Ovary (tissue), 9 donors: Measurements from ENCODE around the gene AUTS2. TPM values are rescaled to one million over a fixed set of nuclear protein-coding genes. Genes with fewer than 3 reads are reported as not detected.

Source experiments
- DNase-seq, 5 donors: peaks; one replicate each; pipeline ENCODE4 v3.0.0-alpha.2; 2019 to 2020
- H3K27ac ChIP-seq, 2 donors: fragments of 200-600 bp; one replicate each; pipeline versions ENCODE4 v1.5.1 to v1.8.0; 2019 to 2022
- H3K27me3 ChIP-seq: fragments of 200-600 bp; one replicate; pipeline ENCODE4 v1.8.0; 2022
- H3K36me3 ChIP-seq: fragments of 200-600 bp; sonication (generic); one replicate; pipeline ENCODE4 v1.5.1; 2019
- H3K4me1 ChIP-seq: one replicate; pipeline ENCODE4 v1.8.1; 2013; ENCODE audit warnings: mild to moderate bottlenecking, moderate library complexity; ENCODE audit not compliant: insufficient read depth
- H3K4me3 ChIP-seq: fragments of 200-600 bp; sonication (generic); one replicate; pipeline ENCODE4 v1.5.1; 2017
- H3K9me3 ChIP-seq, 2 donors: fragments of 200-600 bp in 1 of 2; sonication (generic) in 1 of 2; one replicate each; pipeline versions ENCODE4 v1.5.1 to v1.8.1; 2013 to 2019; ENCODE audit warnings: mild to moderate bottlenecking in 1 of 2, moderate library complexity in 1 of 2
- EP300 ChIP-seq: sonication (generic); formaldehyde crosslinking; IDR thresholded peaks from one replicate; pipeline ENCODE4 v1.6.1; 2017; ENCODE audit warnings: antibody characterized with exemption
- POLR2A ChIP-seq: fragments of 450-650 bp; IDR thresholded peaks from one replicate; pipeline ENCODE4 v1.6.1; 2017; ENCODE audit warnings: antibody characterized with exemption, mild to moderate bottlenecking, moderate library complexity
- WGBS, 3 donors: extraction: QIAGEN DNeasy Blood & Tissue Kit in 1 of 3; methylation state at CpG; one replicate each; pipeline versions ENCODE4 v1.1.5 to v1.1.7; 2013 to 2017; 5-methylcytosine and 5-hydroxymethylcytosine counted together
- intact Hi-C, 4 donors: fragments of 100-400 bp; cut with DNase I; formaldehyde crosslinking; loops; one replicate each; pipeline versions ENCODE4 v1.11.0 to v1.15.1; 2022 to 2023
- polyA plus RNA-seq, 2 donors: library from polyadenylated mRNA; stranded (reverse); fragments of 200-250 nt in 1 of 2; fragments of 350-450 nt in 1 of 2; fragmentation: Illumina TruSeq in 1 of 2; extraction: RNeasy Lipid Tissue Mini Kit (QIAGEN cat#74804) in 1 of 2; gene quantifications; one replicate each; pipeline ENCODE4 v1.2.3, GENCODE V29; 2013 to 2014
- total RNA-seq, 7 donors: library from RNA; depleted of rRNA in 2 of 7; stranded (reverse); fragments of >200 nt in 2 of 7; fragmentation: NEBNext Ultra II Directional in 3 of 7; extraction: Animal tissue kit (Norgen Biotek cat#: 25700) in 3 of 7; gene quantifications; one replicate each; pipeline versions ENCODE4 v1.1.0 to v1.2.4, GENCODE V29; 2016 to 2023
- TF ChIP-seq, protein P1 (sequence below), 3 donors: fragments of 450-650 bp in 2 of 3; fragments of 200-600 bp in 1 of 3; IDR thresholded peaks; one replicate each; pipeline versions ENCODE4 v1.5.1 to v1.8.0; 2016 to 2022; ENCODE audit warnings: antibody characterized with exemption in 3 of 3, mild to moderate bottlenecking in 1 of 3
- donor health status: DM: no; HTN: no; CAD: no; lungs with moderate emphysema.
- donor health status: DM: no; HTN: no; CAD: no.
- donor health status: Bipolar disorder and iron deficiency.
- donor health status: DM: yes; HTN: yes; CAD: no.
- donor health status: DM: no; HTN: no; CAD: no.
- donor health status: DM: yes; HTN: yes; CAD: no.

AUTS2 gene
- total and polyA plus RNA-seq, 9 donors, result 18.3 to 60.9 (median 44.9) TPM

DNA sequence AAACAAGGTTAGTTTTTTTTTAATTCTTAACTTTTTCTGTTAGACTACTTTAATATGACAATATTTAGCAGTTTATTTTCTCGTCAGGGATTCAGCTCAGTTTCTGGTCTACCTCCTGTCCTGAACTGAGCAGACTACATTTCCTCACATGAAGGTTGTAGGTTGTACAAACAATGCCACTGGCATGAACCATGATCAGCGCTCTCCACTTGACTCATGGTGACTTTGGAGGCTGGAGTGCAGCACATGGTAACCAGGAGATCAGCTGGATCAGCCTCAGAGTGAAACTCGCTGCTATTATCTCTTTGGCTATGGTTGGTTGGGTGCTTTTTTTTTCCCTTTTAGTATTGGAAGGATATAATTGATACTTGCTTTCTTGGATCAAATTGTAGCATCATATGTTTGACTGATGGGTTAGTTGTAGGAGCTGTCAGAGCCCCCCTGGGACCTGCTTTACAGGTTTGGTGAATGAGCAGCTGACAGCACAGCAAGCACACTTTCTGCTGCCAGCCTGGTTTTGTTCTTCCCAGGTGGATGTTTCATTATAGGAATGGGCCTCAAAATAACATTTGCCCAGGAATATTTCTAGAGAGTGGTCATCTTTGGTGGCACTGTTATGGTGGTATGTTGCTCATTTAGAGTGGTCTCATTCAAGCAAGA lies 556.4 kb downstream of the AUTS2 start:
- Histone ChIP-seq H3K4me3 (no peak overlapping the region), H3K27ac (no peak overlapping the region), H3K9me3 (no peaks in the 10 kb centered on the region), H3K4me1 (no peaks in the 10 kb centered on the region), H3K27me3 (no peaks in the 10 kb centered on the region), H3K36me3 (no peaks in the 10 kb centered on the region)
- TF ChIP-seq EP300, result no peak
- TF ChIP-seq, protein P1, sequence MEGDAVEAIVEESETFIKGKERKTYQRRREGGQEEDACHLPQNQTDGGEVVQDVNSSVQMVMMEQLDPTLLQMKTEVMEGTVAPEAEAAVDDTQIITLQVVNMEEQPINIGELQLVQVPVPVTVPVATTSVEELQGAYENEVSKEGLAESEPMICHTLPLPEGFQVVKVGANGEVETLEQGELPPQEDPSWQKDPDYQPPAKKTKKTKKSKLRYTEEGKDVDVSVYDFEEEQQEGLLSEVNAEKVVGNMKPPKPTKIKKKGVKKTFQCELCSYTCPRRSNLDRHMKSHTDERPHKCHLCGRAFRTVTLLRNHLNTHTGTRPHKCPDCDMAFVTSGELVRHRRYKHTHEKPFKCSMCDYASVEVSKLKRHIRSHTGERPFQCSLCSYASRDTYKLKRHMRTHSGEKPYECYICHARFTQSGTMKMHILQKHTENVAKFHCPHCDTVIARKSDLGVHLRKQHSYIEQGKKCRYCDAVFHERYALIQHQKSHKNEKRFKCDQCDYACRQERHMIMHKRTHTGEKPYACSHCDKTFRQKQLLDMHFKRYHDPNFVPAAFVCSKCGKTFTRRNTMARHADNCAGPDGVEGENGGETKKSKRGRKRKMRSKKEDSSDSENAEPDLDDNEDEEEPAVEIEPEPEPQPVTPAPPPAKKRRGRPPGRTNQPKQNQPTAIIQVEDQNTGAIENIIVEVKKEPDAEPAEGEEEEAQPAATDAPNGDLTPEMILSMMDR (IDR thresholded peaks at IDR 0.05), result no peak
- no peak for DNase-seq
- 93 to 98% (median 95%) methylated on average over 3 of the region's 3 CpGs for WGBS, 3 donors
- intact Hi-C loops, result no loop called here

DNA sequence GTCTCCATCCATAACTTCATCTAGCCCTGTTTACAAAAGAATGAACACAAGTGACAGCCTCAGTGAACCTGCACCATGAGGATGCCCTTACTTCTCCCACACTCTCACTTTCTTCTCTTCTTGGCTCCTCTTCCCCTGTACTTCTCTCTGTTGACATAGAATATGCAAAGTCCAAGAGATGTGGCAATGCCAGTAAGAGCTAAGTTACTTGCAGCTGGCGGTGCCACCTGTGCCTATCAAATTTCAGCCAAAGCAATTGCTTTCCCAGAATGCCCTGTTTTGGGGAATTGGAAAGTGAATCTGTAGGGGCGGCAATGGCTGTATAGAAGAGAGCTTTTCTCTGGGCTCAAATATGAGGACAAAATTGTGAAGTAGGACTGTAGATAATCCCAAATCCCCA lies 557.8 kb downstream of the AUTS2 start:
- Histone ChIP-seq H3K4me1 (no peaks in the 10 kb centered on the region), H3K4me3 (no peak overlapping the region), H3K36me3 (no peaks in the 10 kb centered on the region), H3K27me3 (no peaks in the 10 kb centered on the region), H3K9me3 (no peaks in the 10 kb centered on the region), H3K27ac (no peak overlapping the region)
- no peak for DNase-seq
- 93 to 97% (median 95%) methylated on average over 2 of the region's 2 CpGs for WGBS, 3 donors
- TF ChIP-seq, protein P1 (IDR thresholded peaks at IDR 0.05), result no peak
- intact Hi-C loops, result no loop called here

DNA sequence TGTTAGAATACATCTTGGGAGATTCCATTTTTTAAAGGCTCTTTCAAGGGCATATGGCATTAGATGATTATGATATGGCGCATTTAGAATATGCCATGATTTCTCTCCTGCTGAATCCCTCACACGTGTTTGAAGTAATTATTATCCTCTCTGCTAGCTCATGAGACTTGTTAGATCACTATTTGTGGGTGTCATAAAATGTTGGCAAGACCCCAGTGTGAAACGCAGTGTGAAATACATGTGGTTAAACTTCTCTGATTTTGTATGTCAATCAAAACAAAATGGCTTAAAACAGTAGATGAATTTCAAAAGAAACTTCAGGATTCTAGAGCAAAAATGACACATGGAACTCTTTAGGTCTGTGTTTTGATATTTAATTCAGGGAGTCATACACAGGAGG lies 560.8 kb downstream of the AUTS2 start:
- Histone ChIP-seq H3K4me1 (no peaks in the 10 kb centered on the region), H3K27me3 (no peaks in the 10 kb centered on the region), H3K27ac (no peak overlapping the region), H3K4me3 (no peak overlapping the region), H3K9me3 (no peaks in the 10 kb centered on the region), H3K36me3 (no peaks in the 10 kb centered on the region)
- no peak for DNase-seq
- whole genome bisulfite sequencing, 3 donors, result 84 to 87% (median 86%) methylated on average over 3 of the region's 3 CpGs
- TF ChIP-seq EP300 (no peak), POLR2A (no peak)
- TF ChIP-seq, protein P1 (IDR thresholded peaks at IDR 0.05), result no peak
- intact Hi-C loops, result no loop called here

DNA sequence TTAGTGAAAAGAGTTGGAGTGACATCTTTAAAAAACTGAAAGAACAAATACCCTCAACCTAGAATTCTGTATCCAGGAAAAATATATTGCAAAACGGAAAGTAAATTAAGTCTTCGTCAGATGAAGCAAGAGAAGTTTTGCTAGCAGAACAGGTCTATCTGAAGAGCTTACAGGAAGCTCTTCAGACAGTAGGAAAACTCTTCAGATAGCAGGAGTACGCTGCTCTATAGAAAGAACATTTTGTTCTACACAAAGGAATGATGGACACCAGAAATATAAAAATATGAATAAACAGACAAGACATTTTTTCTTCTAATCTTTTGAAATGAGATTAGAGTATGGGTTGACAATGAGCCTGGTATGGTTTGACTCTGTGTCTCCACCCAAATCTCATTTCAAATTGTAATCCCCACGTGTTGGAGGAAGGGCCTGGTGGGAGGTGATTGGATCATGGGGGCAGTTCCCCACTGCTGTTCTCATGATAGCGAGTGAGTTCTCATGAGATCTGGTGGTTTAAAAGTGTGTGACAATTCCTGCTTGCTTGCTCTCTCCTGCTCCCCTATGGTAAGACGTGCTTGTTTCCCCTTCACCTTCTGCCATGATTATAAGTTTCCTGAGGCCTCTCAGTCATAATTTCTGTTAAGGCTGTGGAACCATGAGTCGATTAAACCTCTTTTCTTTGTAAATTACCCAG lies 567.3 kb downstream of the AUTS2 start:
- H3K27ac ChIP-seq, result no peak overlapping the region
- no peak for TF ChIP-seq EP300
- WGBS, 3 donors, result 87 to 93% (median 89%) methylated on average over 7 of the region's 7 CpGs
- no peaks in the 10 kb centered on the region for H3K27me3 ChIP-seq
- no peak overlapping the region for H3K4me3 ChIP-seq
- no peaks in the 10 kb centered on the region for H3K4me1 ChIP-seq
- intact Hi-C loops, result no loop called here
- DNase-seq, result no peak
- H3K36me3 ChIP-seq, result no peaks in the 10 kb centered on the region
- H3K9me3 ChIP-seq, result no peaks in the 10 kb centered on the region

DNA sequence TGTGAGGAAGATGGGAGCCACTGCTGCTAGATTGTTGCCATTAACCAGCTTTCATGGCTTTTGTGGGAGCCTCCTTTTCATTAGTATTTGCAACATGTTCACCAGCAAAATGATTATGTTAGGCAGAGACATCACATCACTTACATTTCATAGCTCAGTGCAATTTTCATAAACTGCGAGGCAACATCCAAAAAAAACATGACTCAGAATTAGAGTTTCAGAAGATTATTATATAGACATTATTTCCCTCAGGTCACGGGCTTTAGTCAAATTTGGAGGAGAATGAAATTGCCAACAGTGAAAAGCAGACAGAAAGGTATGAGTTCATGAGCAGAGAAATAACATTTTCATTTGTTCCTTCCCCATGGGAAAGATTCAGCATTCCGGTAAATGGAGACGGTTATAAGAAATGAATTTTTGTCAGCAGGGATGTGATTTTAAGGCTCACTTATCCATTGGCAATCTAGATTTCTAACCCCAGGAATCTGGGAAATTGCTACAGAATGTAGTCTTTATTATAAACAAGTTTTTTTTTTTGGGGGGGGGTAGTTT lies 573.2 kb downstream of the AUTS2 start:
- no peaks in the 10 kb centered on the region for H3K36me3 ChIP-seq
- intact Hi-C loops, result no loop called here
- WGBS, 3 donors, result 89 to 96% (median 94%) methylated on average over 4 of the region's 4 CpGs
- no peak overlapping the region for H3K27ac ChIP-seq
- no peaks in the 10 kb centered on the region for H3K4me1 ChIP-seq
- H3K4me3 ChIP-seq, result no peak overlapping the region
- H3K9me3 ChIP-seq, result no peaks in the 10 kb centered on the region
- H3K27me3 ChIP-seq, result no peaks in the 10 kb centered on the region
- no peak for TF ChIP-seq POLR2A
- TF ChIP-seq, protein P1 (IDR thresholded peaks at IDR 0.05), result no peak
- DNase-seq, result no peak
